GM23338 (cell line): ENCODE measurements around the gene NNMT. TPM values are rescaled to one million over a fixed set of nuclear protein-coding genes. Genes with fewer than 3 reads are reported as not detected.

Experiments
- ATAC-seq: fragments of 200-7000 bp; cut with Tn5 transposase; 3 replicates; pipeline ENCODE4 v1.9.1; 2020
- DNase-seq: peaks from one replicate; pipeline ENCODE4 v3.0.0-alpha.2; 2015; ENCODE audit warnings: low spot score
- H2AFZ ChIP-seq: fragments of 200-600 bp; sonication (generic); 2 replicates; pipeline ENCODE4 v1.8.0; 2016; ENCODE audit warnings: antibody characterized with exemption, mild to moderate bottlenecking, moderate library complexity
- H3F3A ChIP-seq: fragments of 200-600 bp; sonication (generic); replicated peaks from 2 replicates; pipeline ENCODE4 v1.8.0; 2017; ENCODE audit warnings: antibody characterized with exemption, mixed run types, low read depth
- H3K27ac ChIP-seq: fragments of 200-600 bp; sonication (generic); 2 replicates; pipeline ENCODE4 v1.6.1; 2016; ENCODE audit warnings: low read depth
- H3K27me3 ChIP-seq: fragments of 200-600 bp; sonication (generic); 2 replicates; pipeline ENCODE4 v1.8.0; 2016; ENCODE audit warnings: mild to moderate bottlenecking, mixed run types, moderate library complexity; ENCODE audit not compliant: insufficient read depth
- H3K36me3 ChIP-seq: fragments of 200-600 bp; sonication (generic); 2 replicates; pipeline ENCODE4 v1.8.0; 2016; ENCODE audit warnings: mild to moderate bottlenecking; ENCODE audit not compliant: insufficient read depth
- H3K4me1 ChIP-seq: fragments of 200-600 bp; sonication (generic); 2 replicates; pipeline ENCODE4 v1.8.0; 2016; ENCODE audit warnings: mild to moderate bottlenecking, moderate library complexity; ENCODE audit not compliant: insufficient read depth
- H3K4me2 ChIP-seq: fragments of 200-600 bp; sonication (generic); 2 replicates; pipeline ENCODE4 v1.7.1; 2017; ENCODE audit warnings: mixed run types
- H3K4me3 ChIP-seq: fragments of 200-600 bp; sonication (generic); 2 replicates; pipeline ENCODE4 v1.6.1; 2016; ENCODE audit warnings: mixed run types
- H3K79me2 ChIP-seq: fragments of 200-600 bp; sonication (generic); replicated peaks from 2 replicates; pipeline ENCODE4 v1.8.0; 2017; ENCODE audit warnings: mild to moderate bottlenecking; ENCODE audit not compliant: insufficient read depth
- H3K9me2 ChIP-seq: fragments of 200-600 bp; sonication (generic); 2 replicates; pipeline ENCODE4 v1.8.0; 2017; ENCODE audit not compliant: insufficient read depth
- H4K20me1 ChIP-seq: fragments of 200-600 bp; sonication (generic); replicated peaks from 2 replicates; pipeline ENCODE4 v1.8.0; 2017; ENCODE audit warnings: mild to moderate bottlenecking; ENCODE audit not compliant: insufficient read depth
- H3K27ac Mint-ChIP-seq: 2 replicates; pipeline ENCODE4 v1.8.0; 2020; ENCODE audit warnings: inconsistent platforms, mild to moderate bottlenecking, moderate library complexity, mixed read lengths
- H3K27me3 Mint-ChIP-seq: 3 replicates; pipeline ENCODE4 v1.8.0; 2022; ENCODE audit warnings: low read depth, mild to moderate bottlenecking, moderate library complexity, mixed read lengths, inconsistent platforms; ENCODE audit not compliant: insufficient read depth, poor library complexity
- H3K36me3 Mint-ChIP-seq: 3 replicates; pipeline ENCODE4 v1.8.0; 2021; ENCODE audit warnings: low read depth, mild to moderate bottlenecking, inconsistent platforms, moderate library complexity, mixed read lengths
- H3K4me1 Mint-ChIP-seq: 3 replicates; pipeline ENCODE4 v1.8.0; 2020; ENCODE audit warnings: mild to moderate bottlenecking, inconsistent platforms, mixed read lengths
- H3K4me3 Mint-ChIP-seq: 3 replicates; pipeline ENCODE4 v1.8.0; 2021; ENCODE audit warnings: moderate library complexity, mild to moderate bottlenecking, inconsistent platforms, mixed read lengths
- H3K9me3 Mint-ChIP-seq: 3 replicates; pipeline ENCODE4 v1.8.0; 2020; ENCODE audit warnings: moderate library complexity, mild to moderate bottlenecking, inconsistent platforms, mixed read lengths
- CREB1 ChIP-seq: fragments of 250-450 bp; sonication (Bioruptor Pico); IDR thresholded peaks from 2 replicates; pipeline ENCODE4 v1.5.0; 2020; ENCODE audit warnings: low read depth, mild to moderate bottlenecking, moderate library complexity
- CTCF ChIP-seq, 2 experiments: fragments of 200-600 bp in 1 of 2; sonication (generic) in 1 of 2; conservative IDR thresholded peaks; 2 replicates each; pipeline versions ENCODE4 v1.5.1 to v1.6.1; 2016 to 2017; ENCODE audit warnings: antibody characterized with exemption in 2 of 2, low read depth in 2 of 2, mild to moderate bottlenecking in 2 of 2, moderate library complexity in 1 of 2
- ETS1 ChIP-seq: IDR thresholded peaks from 2 replicates; pipeline ENCODE4 v1.6.1; 2016; ENCODE audit warnings: antibody characterized with exemption
- EZH2 ChIP-seq: fragments of 200-600 bp; sonication (generic); IDR thresholded peaks from one replicate; pipeline ENCODE4 v1.8.0; 2017; ENCODE audit warnings: antibody characterized with exemption, mild to moderate bottlenecking, low read depth; ENCODE audit not compliant: unreplicated experiment
- EZH2phosphoT487 ChIP-seq: fragments of 200-600 bp; sonication (generic); IDR thresholded peaks from one replicate; pipeline ENCODE4 v1.8.1; 2018; ENCODE audit warnings: antibody characterized with exemption; ENCODE audit not compliant: unreplicated experiment
- JUNB ChIP-seq: IDR thresholded peaks from one replicate; pipeline ENCODE4 v1.6.1; 2016; ENCODE audit warnings: antibody characterized with exemption; ENCODE audit not compliant: unreplicated experiment
- NANOG ChIP-seq: IDR thresholded peaks from 2 replicates; pipeline ENCODE4 v1.6.1; 2016; ENCODE audit warnings: antibody characterized with exemption, borderline replicate concordance
- POLR2AphosphoS5 ChIP-seq: IDR thresholded peaks from 2 replicates; pipeline ENCODE4 v1.6.1; 2016; ENCODE audit warnings: antibody characterized with exemption, low read depth
- REST ChIP-seq: IDR thresholded peaks from one replicate; pipeline ENCODE4 v1.6.1; 2018; ENCODE audit warnings: antibody characterized with exemption; ENCODE audit not compliant: unreplicated experiment
- STAT1 ChIP-seq: IDR thresholded peaks from one replicate; pipeline ENCODE4 v1.6.1; 2016; ENCODE audit warnings: antibody characterized with exemption; ENCODE audit not compliant: unreplicated experiment
- ZNF114 ChIP-seq: fragments of 250-450 bp; sonication (Bioruptor Pico); IDR thresholded peaks from 2 replicates; pipeline ENCODE4 v1.5.0; 2020; ENCODE audit warnings: mild to moderate bottlenecking, moderate library complexity
- ZNF331 ChIP-seq: fragments of 250-450 bp; sonication (Bioruptor Pico); IDR thresholded peaks from 2 replicates; pipeline ENCODE4 v1.5.0; 2020; ENCODE audit warnings: low read depth, mild to moderate bottlenecking, moderate library complexity
- polyA plus RNA-seq: library from polyadenylated mRNA; unstranded; fragments of >200 nt; fragmentation: Nextera tagmentation; extraction: Ambion mirVana; gene quantifications from 2 replicates; pipeline ENCODE4 v1.2.1, GENCODE V29; 2016
- total RNA-seq: library from RNA; depleted of rRNA; stranded (reverse); fragments of >200 nt; shearing (Covaris generic); gene quantifications from 2 replicates; pipeline ENCODE4 v1.2.3, GENCODE V29; 2014
- TF ChIP-seq, protein P1 (sequence below): fragments of 250-450 bp; sonication (Bioruptor Pico); IDR thresholded peaks from 2 replicates; pipeline ENCODE4 v1.5.0; 2020; ENCODE audit warnings: mild to moderate bottlenecking, moderate library complexity

Gene NNMT
- total and polyA plus RNA-seq, 2 experiments from 2014 or later = 0.40 TPM; not detected in 1

- Mint-ChIP-seq H3K36me3 (no peaks in the 10 kb centered on the region), H3K4me3 (no peak overlapping the region), H3K4me1 (peaks cover 47% of the 10 kb centered on the region), H3K27me3 (peaks cover 4% of the 10 kb centered on the region), H3K27ac (0 out of 2 replicates have a peak overlapping the region, but pooled peaks have one; percentile 1), H3K9me3 (no peaks in the 10 kb centered on the region)
- peaks cover 45% of the 10 kb centered on the region for H3K4me1 ChIP-seq
- peaks cover 9% of the 10 kb centered on the region; the same call in 1 of the 2 replicates for H3K9me2 ChIP-seq
- H2AFZ ChIP-seq = peak overlapping the region; percentile 96
- H3K27ac ChIP-seq = no peak overlapping the region
- no peak overlapping the region for H3K4me3 ChIP-seq
- DNase-seq = peak; percentile 35
- TF ChIP-seq ZNF114 (CRISPR knock-in tag) (no peak), CTCF (conservative IDR thresholded peaks at IDR 0.05; ENCODE audit: low read depth in 2 of 2) (no peak), ETS1 (no peak), EZH2 (no peak), POLR2AphosphoS5 (no peak), STAT1 (no peak), EZH2phosphoT487 (no peak), NANOG (no peak), JUNB (no peak), REST (no peak), ZNF331 (no peak), CREB1 (CRISPR knock-in tag) (no peak)
- TF ChIP-seq, protein P1, sequence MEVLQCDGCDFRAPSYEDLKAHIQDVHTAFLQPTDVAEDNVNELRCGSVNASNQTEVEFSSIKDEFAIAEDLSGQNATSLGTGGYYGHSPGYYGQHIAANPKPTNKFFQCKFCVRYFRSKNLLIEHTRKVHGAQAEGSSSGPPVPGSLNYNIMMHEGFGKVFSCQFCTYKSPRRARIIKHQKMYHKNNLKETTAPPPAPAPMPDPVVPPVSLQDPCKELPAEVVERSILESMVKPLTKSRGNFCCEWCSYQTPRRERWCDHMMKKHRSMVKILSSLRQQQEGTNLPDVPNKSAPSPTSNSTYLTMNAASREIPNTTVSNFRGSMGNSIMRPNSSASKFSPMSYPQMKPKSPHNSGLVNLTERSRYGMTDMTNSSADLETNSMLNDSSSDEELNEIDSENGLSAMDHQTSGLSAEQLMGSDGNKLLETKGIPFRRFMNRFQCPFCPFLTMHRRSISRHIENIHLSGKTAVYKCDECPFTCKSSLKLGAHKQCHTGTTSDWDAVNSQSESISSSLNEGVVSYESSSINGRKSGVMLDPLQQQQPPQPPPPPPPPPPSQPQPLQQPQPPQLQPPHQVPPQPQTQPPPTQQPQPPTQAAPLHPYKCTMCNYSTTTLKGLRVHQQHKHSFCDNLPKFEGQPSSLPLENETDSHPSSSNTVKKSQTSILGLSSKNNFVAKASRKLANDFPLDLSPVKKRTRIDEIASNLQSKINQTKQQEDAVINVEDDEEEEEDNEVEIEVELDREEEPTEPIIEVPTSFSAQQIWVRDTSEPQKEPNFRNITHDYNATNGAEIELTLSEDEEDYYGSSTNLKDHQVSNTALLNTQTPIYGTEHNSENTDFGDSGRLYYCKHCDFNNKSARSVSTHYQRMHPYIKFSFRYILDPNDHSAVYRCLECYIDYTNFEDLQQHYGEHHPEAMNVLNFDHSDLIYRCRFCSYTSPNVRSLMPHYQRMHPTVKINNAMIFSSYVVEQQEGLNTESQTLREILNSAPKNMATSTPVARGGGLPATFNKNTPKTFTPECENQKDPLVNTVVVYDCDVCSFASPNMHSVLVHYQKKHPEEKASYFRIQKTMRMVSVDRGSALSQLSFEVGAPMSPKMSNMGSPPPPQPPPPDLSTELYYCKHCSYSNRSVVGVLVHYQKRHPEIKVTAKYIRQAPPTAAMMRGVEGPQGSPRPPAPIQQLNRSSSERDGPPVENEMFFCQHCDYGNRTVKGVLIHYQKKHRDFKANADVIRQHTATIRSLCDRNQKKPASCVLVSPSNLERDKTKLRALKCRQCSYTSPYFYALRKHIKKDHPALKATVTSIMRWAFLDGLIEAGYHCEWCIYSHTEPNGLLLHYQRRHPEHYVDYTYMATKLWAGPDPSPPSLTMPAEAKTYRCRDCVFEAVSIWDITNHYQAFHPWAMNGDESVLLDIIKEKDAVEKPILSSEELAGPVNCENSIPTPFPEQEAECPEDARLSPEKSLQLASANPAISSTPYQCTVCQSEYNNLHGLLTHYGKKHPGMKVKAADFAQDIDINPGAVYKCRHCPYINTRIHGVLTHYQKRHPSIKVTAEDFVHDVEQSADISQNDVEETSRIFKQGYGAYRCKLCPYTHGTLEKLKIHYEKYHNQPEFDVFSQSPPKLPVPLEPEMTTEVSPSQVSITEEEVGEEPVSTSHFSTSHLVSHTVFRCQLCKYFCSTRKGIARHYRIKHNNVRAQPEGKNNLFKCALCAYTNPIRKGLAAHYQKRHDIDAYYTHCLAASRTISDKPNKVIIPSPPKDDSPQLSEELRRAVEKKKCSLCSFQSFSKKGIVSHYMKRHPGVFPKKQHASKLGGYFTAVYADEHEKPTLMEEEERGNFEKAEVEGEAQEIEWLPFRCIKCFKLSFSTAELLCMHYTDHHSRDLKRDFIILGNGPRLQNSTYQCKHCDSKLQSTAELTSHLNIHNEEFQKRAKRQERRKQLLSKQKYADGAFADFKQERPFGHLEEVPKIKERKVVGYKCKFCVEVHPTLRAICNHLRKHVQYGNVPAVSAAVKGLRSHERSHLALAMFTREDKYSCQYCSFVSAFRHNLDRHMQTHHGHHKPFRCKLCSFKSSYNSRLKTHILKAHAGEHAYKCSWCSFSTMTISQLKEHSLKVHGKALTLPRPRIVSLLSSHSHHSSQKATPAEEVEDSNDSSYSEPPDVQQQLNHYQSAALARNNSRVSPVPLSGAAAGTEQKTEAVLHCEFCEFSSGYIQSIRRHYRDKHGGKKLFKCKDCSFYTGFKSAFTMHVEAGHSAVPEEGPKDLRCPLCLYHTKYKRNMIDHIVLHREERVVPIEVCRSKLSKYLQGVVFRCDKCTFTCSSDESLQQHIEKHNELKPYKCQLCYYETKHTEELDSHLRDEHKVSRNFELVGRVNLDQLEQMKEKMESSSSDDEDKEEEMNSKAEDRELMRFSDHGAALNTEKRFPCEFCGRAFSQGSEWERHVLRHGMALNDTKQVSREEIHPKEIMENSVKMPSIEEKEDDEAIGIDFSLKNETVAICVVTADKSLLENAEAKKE (CRISPR knock-in tag) = no peak
- peak overlapping the region; percentile 66 for H3K4me2 ChIP-seq
- H3K27me3 ChIP-seq = no peaks in the 10 kb centered on the region
- no peak for ATAC-seq
- H3K36me3 ChIP-seq = no peaks in the 10 kb centered on the region
- H4K20me1 ChIP-seq = no peaks in the 10 kb centered on the region
- H3K79me2 ChIP-seq = no peaks in the 10 kb centered on the region
- 0 out of 2 replicates have a peak, but pooled peaks cover 5% of the 10 kb centered on the region for H3F3A ChIP-seq
Observed at GRCh38 chr11:114315749-114316368, 19.7 kb downstream of the NNMT start.
